SK-N-SH (cell line): ENCODE measurements around the gene B3GNT5. TPM values are rescaled to one million over a fixed set of nuclear protein-coding genes. Genes with fewer than 3 reads are reported as not detected.
A peak's percentile ranks its signal among the peaks of the same experiment; 100 is the strongest.

Experiments used
- CTCF ChIA-PET: fragments of 300-600, 350-600 bp; formaldehyde crosslinking; extraction: SDS; loops from one replicate; lab custom pipeline; 2021; lab: Yijun Ruan, JAX
- POLR2A ChIA-PET: fragments of 350-600 bp; sonication (Branson Sonifier 250); formaldehyde crosslinking; extraction: SDS; loops from one replicate; lab custom pipeline; 2020; ENCODE audit warnings: antibody characterized with exemption, inconsistent platforms; lab: Yijun Ruan, JAX
- DNase-seq: peaks from one replicate; pipeline ENCODE4 v3.0.0; 2012
- H2AFZ ChIP-seq: fragments of 200-600 bp; sonication (generic); 2 replicates; pipeline ENCODE4 v1.8.1; 2016; ENCODE audit warnings: antibody characterized with exemption, mild to moderate bottlenecking, low read depth
- H3F3A ChIP-seq: fragments of 200-600 bp; sonication (generic); replicated peaks from 2 replicates; pipeline ENCODE3; 2016; ENCODE audit warnings: antibody characterized with exemption, mild to moderate bottlenecking; ENCODE audit not compliant: insufficient read depth
- H3K27ac ChIP-seq, 2 experiments: fragments of 200-500 bp in 1 of 2; fragments of 200-600 bp in 1 of 2; sonication (Bioruptor generic) in 1 of 2; sonication (generic), shearing (Covaris generic) in 1 of 2; 2 replicates each; pipeline versions ENCODE4 v1.5.1 to v1.6.1; 2014 to 2016; ENCODE audit warnings: low read depth in 2 of 2, inconsistent platforms in 1 of 2, low read length in 1 of 2, mild to moderate bottlenecking in 1 of 2, mixed read lengths in 1 of 2
- H3K27me3 ChIP-seq: fragments of 200-600 bp; sonication (generic), shearing (Covaris generic); 2 replicates; pipeline ENCODE4 v1.6.1; 2016; ENCODE audit warnings: mixed run types; ENCODE audit not compliant: insufficient read depth
- H3K36me3 ChIP-seq, 2 experiments: fragments of 200-500 bp in 1 of 2; fragments of 200-600 bp in 1 of 2; sonication (Bioruptor generic) in 1 of 2; sonication (generic) in 1 of 2; replicated peaks in 1 of 2; 2 replicates each; pipeline versions ENCODE3 to v1.5.1; 2014 to 2016; ENCODE audit warnings: low read length in 1 of 2, mild to moderate bottlenecking in 1 of 2; ENCODE audit not compliant: insufficient read depth in 2 of 2, control insufficient read depth in 1 of 2
- H3K4me1 ChIP-seq, 2 experiments: fragments of 200-500 bp in 1 of 2; fragments of 200-600 bp in 1 of 2; sonication (Bioruptor generic) in 1 of 2; sonication (generic), shearing (Covaris generic) in 1 of 2; 2 replicates each; pipeline versions ENCODE4 v1.5.1 to v1.6.1; 2014 to 2016; ENCODE audit warnings: low read depth in 1 of 2, low read length in 1 of 2, mixed run types in 1 of 2; ENCODE audit not compliant: insufficient read depth in 2 of 2, control insufficient read depth in 1 of 2
- H3K4me2 ChIP-seq: fragments of 200-600 bp; sonication (generic), shearing (Covaris generic); 2 replicates; pipeline ENCODE4 v1.6.1; 2017; ENCODE audit warnings: mixed run types
- H3K4me3 ChIP-seq, 2 experiments: fragments of 200-500 bp in 1 of 2; fragments of 200-600 bp in 1 of 2; sonication (Bioruptor generic) in 1 of 2; sonication (generic), shearing (Covaris generic) in 1 of 2; 2 replicates each; pipeline versions ENCODE4 v1.5.1 to v1.8.1; 2014 to 2016; ENCODE audit warnings: low read depth in 2 of 2, inconsistent platforms in 1 of 2, low read length in 1 of 2, mild to moderate bottlenecking in 1 of 2, mixed read lengths in 1 of 2, moderate library complexity in 1 of 2
- H3K79me2 ChIP-seq: fragments of 200-600 bp; sonication (generic); 2 replicates; pipeline ENCODE4 v1.8.1; 2017; ENCODE audit warnings: mild to moderate bottlenecking; ENCODE audit not compliant: insufficient read depth
- H3K9ac ChIP-seq: fragments of 200-600 bp; sonication (generic); 2 replicates; pipeline ENCODE4 v1.6.1; 2017; ENCODE audit warnings: mixed run types
- H3K9me2 ChIP-seq: fragments of 200-600 bp; sonication (generic); 2 replicates; pipeline ENCODE4 v1.6.1; 2017; ENCODE audit warnings: mixed run types
- H3K9me3 ChIP-seq: fragments of 200-600 bp; sonication (generic); 2 replicates; pipeline ENCODE4 v1.6.1; 2017; ENCODE audit warnings: mixed run types, mild to moderate bottlenecking, moderate library complexity
- H4K20me1 ChIP-seq: fragments of 200-600 bp; sonication (generic); 2 replicates; pipeline ENCODE4 v1.6.1; 2017; ENCODE audit warnings: mild to moderate bottlenecking, mixed run types; ENCODE audit not compliant: insufficient read depth
- FOSL2 ChIP-seq: IDR thresholded peaks from 2 replicates; pipeline ENCODE4 v1.4.0; 2012; ENCODE audit warnings: low read depth, mild to moderate bottlenecking, moderate library complexity, borderline replicate concordance
- FOXM1 ChIP-seq: IDR thresholded peaks from 2 replicates; pipeline ENCODE4 v1.4.0; 2012; ENCODE audit warnings: low read depth, mild to moderate bottlenecking
- MXI1 ChIP-seq: IDR thresholded peaks from 2 replicates; pipeline ENCODE4 v1.6.1; 2012; ENCODE audit warnings: mild to moderate bottlenecking, low read depth, low read length, improper control_type of control experiment
- POLR2AphosphoS5 ChIP-seq: IDR thresholded peaks from 2 replicates; pipeline ENCODE4 v1.6.1; 2012; ENCODE audit warnings: low read depth, low read length
- RFX5 ChIP-seq: IDR thresholded peaks from 2 replicates; pipeline ENCODE4 v1.6.1; 2012; ENCODE audit warnings: mild to moderate bottlenecking, improper control_type of control experiment, low read length
- RXRA ChIP-seq: IDR thresholded peaks from 2 replicates; pipeline ENCODE4 v1.4.0; 2012; ENCODE audit warnings: low read depth, mild to moderate bottlenecking, borderline replicate concordance
- SIN3A ChIP-seq: IDR thresholded peaks from 2 replicates; pipeline ENCODE4 v1.6.1; 2012; ENCODE audit warnings: low read depth, mild to moderate bottlenecking, low read length, moderate library complexity, borderline replicate concordance
- SMC3 ChIP-seq: IDR thresholded peaks from 2 replicates; pipeline ENCODE4 v1.6.1; 2012; ENCODE audit warnings: low read depth, low read length, improper control_type of control experiment
- TAF1 ChIP-seq: IDR thresholded peaks from 2 replicates; pipeline ENCODE4 v1.6.1; 2012; ENCODE audit warnings: low read depth, mild to moderate bottlenecking, low read length, moderate library complexity, borderline replicate concordance
- TCF12 ChIP-seq: IDR thresholded peaks from 2 replicates; pipeline ENCODE4 v1.4.0; 2012
- TEAD4 ChIP-seq: IDR thresholded peaks from 2 replicates; pipeline ENCODE4 v1.4.0; 2012; ENCODE audit warnings: mild to moderate bottlenecking, borderline replicate concordance; ENCODE audit not compliant: insufficient read depth
- YY1 ChIP-seq: IDR thresholded peaks from 2 replicates; pipeline ENCODE4 v1.4.0; 2012; ENCODE audit warnings: low read depth, mild to moderate bottlenecking
- WGBS: methylation state at CpG from one replicate; pipeline ENCODE4 v1.1.6; 2017; ENCODE audit warnings: low lambda C conversion rate; 5-methylcytosine and 5-hydroxymethylcytosine counted together
- polyA plus RNA-seq, 3 experiments: library from polyadenylated mRNA; depleted of rRNA; stranded (reverse); fragments of >200 nt; gene quantifications; 2 replicates each; pipeline ENCODE4 v1.2.3, GENCODE V29; 2012
- TF ChIP-seq, protein P1 (sequence below): fragments of 150-350 bp; IDR thresholded peaks from 2 replicates; pipeline ENCODE4 v1.6.1; 2017; ENCODE audit warnings: antibody characterized with exemption, low read length, low read depth, borderline replicate concordance
- TF ChIP-seq, protein P2 (sequence below): IDR thresholded peaks from 2 replicates; pipeline ENCODE4 v1.4.0; 2012; ENCODE audit warnings: low read depth, borderline replicate concordance

The B3GNT5 gene
- polyA plus RNA-seq, 1 of the 3 experiments (the other 2 are of a cell fraction), result 4.7 TPM

DNA sequence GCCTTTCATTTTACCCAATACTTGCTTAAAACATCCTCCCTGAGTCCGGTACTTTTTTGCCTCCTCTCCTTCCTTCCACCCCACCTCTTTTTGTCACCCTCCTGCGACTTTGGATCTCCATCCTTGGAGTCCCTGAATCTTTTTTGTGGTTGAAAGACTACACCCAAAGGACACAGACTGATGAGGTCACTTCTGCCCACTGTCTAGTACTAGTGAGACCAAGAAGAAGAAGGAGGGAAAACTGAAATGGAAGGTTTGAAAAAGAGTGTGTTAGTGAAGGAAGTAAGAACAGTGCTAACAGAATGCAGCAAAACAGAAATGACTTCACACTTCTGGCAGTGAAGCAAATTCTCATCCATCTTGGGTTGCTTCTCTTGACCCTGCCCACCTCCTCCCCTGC is 6.6 kb downstream of the B3GNT5 start:
- Histone ChIP-seq H3K9ac (no peak overlapping the region), H3K4me3 (no peak overlapping the region), H3K4me1 (peaks cover 2 to 7% of the 10 kb centered on the region in 2 experiments; a peak in 3 of 4 replicates), H2AFZ (no peak overlapping the region), H3K79me2 (peaks cover 41% of the 10 kb centered on the region), H3K27me3 (no peaks in the 10 kb centered on the region), H3K9me2 (no peaks in the 10 kb centered on the region), H3K36me3 (peaks cover 3% of the 10 kb centered on the region in 2 experiments), H4K20me1 (no peaks in the 10 kb centered on the region), H3K27ac (peak overlapping the region in 1 of 2 experiments; percentile 2; a peak in 1 of 4 replicates), H3K4me2 (no peak overlapping the region), H3F3A (peaks cover 6% of the 10 kb centered on the region), H3K9me3 (no peaks in the 10 kb centered on the region)
- CTCF ChIA-PET, result interaction anchor here (1.1 to 1.4 kb wide), 2 partner anchors 81 to 122 kb away, joined by 3 to 5 read pairs; no protein-coding TSS in a partner anchor
- 76% methylated on average over 2 of the region's 2 CpGs for WGBS
- DNase-seq, result no peak
- POLR2A ChIA-PET, result no interaction called here
- no peak for TF ChIP-seq FOXM1
- no peak for TF ChIP-seq MXI1
- TF ChIP-seq TCF12, result no peak
- TF ChIP-seq TAF1, result no peak
- TF ChIP-seq, protein P1, sequence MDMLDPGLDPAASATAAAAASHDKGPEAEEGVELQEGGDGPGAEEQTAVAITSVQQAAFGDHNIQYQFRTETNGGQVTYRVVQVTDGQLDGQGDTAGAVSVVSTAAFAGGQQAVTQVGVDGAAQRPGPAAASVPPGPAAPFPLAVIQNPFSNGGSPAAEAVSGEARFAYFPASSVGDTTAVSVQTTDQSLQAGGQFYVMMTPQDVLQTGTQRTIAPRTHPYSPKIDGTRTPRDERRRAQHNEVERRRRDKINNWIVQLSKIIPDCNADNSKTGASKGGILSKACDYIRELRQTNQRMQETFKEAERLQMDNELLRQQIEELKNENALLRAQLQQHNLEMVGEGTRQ, result no peak
- TF ChIP-seq, protein P2, sequence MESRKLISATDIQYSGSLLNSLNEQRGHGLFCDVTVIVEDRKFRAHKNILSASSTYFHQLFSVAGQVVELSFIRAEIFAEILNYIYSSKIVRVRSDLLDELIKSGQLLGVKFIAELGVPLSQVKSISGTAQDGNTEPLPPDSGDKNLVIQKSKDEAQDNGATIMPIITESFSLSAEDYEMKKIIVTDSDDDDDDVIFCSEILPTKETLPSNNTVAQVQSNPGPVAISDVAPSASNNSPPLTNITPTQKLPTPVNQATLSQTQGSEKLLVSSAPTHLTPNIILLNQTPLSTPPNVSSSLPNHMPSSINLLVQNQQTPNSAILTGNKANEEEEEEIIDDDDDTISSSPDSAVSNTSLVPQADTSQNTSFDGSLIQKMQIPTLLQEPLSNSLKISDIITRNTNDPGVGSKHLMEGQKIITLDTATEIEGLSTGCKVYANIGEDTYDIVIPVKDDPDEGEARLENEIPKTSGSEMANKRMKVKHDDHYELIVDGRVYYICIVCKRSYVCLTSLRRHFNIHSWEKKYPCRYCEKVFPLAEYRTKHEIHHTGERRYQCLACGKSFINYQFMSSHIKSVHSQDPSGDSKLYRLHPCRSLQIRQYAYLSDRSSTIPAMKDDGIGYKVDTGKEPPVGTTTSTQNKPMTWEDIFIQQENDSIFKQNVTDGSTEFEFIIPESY, result no peak
- TF ChIP-seq SMC3, result no peak
- no peak for TF ChIP-seq RXRA
- no peak for TF ChIP-seq SIN3A
- TF ChIP-seq TEAD4, result no peak
- no peak for TF ChIP-seq RFX5

DNA sequence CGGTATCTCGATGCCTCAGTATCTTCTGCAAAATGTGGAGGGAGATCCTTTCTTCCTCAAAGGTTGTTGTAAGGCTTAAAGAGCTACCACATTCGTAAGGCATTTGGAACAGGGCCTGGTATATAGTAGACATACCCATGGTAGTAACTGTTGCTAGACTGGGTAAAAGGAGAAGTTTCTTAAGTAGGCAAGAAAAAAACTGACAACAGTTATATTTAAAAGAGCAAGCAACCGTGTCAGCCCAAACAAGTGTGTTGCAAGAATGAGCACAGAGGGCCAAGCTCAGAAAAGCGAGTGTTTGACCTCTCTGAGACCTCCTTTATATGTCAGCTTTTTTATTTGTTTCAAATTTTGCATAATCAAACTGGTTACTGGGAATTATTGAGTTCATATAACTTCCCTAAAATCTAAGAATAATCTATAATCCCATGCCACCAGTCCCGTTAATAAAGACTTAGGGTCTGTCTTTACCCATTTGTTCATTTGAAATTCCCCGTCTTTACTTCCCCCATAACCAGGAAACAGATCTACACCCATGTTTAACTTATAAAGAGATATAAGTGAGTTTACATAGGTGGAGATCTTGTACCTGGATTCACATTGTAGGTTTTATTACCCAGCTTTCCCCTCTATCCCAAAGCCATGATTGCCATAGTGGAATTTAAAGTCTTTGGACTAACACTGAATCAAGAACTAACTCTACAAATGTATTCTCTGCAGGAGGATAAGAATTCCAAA is 7.3 kb downstream of the B3GNT5 start:
- H3K9ac ChIP-seq, result no peak overlapping the region
- H3F3A ChIP-seq, result peaks cover 6% of the 10 kb centered on the region
- peaks cover 3% of the 10 kb centered on the region in 2 experiments for H3K36me3 ChIP-seq
- ChIA-PET POLR2A (no interaction called here), CTCF (interaction anchor here (1.1 to 1.7 kb wide), 3 partner anchors 76 to 122 kb away, joined by 3 to 5 read pairs (median 4); no protein-coding TSS in a partner anchor)
- no peak for DNase-seq
- peak overlapping the region; percentile 47 to 72 for H3K27ac ChIP-seq
- H3K4me2 ChIP-seq, result peak overlapping the region; percentile 10; the same call in 1 of the 2 replicates
- no peak for TF ChIP-seq FOSL2
- TF ChIP-seq MXI1, result no peak
- TF ChIP-seq YY1, result no peak
- TF ChIP-seq, protein P1, result no peak
- TF ChIP-seq TAF1, result no peak
- no peak for TF ChIP-seq POLR2AphosphoS5
- H4K20me1 ChIP-seq, result no peaks in the 10 kb centered on the region
- no peaks in the 10 kb centered on the region for H3K27me3 ChIP-seq
- no peak overlapping the region for H3K4me3 ChIP-seq
- peaks cover 0 to 12% of the 10 kb centered on the region in 2 experiments; a peak in 2 of 4 replicates for H3K4me1 ChIP-seq
- WGBS, result 89% methylated on average over 4 of the region's 7 CpGs
- H3K79me2 ChIP-seq, result peaks cover 37% of the 10 kb centered on the region
- no peaks in the 10 kb centered on the region for H3K9me2 ChIP-seq
- no peak overlapping the region for H2AFZ ChIP-seq
- H3K9me3 ChIP-seq, result no peaks in the 10 kb centered on the region
